NCI-H345 treated with DMSO at 0.1 percent for 48 hours (cell line): ENCODE results near the gene KIRREL1.

Experiments
- DNase-seq: peaks from one replicate; lab custom pipeline; 2025; ENCODE audit not compliant: unreplicated experiment; lab: John Stamatoyannopoulos, UW

KIRREL1 gene

DNA sequence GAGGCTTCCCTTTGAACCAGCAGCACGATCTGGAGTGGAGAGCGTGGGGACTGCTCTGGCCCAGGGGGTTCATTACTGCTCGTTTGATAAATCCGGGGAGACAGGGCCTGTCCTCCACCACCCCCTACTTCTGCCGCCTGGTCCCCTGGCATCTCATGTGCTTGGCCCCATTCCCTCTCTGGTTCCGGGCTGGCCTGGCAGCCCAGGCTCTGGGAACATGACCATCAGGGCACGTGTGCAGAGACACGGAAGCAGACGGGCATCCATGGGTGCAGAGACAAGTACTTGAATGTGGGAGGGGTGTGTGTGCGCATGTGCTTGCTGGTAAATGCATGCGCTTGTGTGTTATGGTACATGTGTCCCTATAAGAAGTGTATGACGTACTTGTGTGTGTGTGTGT is 75.5 kb downstream of the KIRREL1 start:
- DNase-seq: no peak

DNA sequence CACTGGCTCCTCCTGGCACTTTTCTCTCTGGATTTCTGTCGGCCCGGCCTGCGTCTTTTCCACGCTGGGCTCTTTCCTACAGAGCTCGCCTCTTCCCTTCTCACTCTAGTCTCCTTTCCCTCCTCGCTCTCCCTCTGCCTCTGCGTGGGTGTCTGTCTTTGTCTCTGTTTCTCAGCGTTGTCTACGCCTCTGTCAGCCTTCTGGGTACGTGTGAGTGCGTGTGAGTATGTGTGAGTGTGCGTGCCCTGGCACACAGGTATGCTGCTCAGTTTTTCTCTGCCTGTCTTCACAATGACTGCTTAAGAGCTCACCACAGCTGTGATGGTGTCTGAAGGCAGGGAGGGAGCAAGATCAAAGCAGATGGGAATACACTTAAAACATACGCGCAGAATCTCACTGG is 77.7 kb downstream of the KIRREL1 start:
- DNase-seq: no peak

DNA sequence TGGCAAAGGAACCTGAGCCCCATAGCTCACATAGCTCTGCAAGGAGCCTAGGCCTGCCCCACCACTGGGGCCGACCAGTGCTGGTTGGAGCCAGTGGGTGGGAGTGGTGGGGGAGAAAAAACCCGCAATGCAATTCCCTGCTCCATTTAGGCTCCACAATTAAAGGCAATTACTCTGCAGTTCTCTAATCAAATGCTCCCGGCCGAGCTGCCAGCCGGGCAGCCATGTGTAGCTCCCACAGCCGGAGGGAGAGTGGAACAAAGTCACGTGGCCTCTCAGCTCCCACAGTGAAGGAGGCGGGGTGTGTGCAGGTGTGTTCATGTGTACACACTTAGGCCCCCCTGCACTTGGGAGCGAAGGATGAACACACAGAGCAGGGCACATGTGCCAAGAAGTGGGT is 81.6 kb downstream of the KIRREL1 start:
- no peak for DNase-seq

DNA sequence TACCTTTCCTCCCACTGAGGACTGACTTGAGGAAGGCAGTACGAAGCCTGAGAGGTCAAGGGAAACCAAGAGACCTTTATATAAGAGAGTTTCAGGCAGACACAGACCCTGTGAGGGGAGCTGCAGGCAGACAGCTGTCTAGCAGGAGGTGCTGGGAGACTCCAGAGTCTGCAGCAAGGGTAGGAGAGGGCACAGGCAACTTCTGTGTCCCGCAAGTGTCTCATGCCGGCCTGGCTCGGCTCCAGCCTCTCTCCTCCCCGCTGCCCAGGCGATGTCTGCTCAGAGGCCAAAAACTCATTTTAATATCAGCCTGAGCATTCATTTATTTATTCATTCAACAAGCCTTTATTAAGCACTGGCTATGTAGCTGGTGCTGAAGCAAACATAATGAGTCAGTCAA is 83.0 kb downstream of the KIRREL1 start:
- DNase-seq: no peak

DNA sequence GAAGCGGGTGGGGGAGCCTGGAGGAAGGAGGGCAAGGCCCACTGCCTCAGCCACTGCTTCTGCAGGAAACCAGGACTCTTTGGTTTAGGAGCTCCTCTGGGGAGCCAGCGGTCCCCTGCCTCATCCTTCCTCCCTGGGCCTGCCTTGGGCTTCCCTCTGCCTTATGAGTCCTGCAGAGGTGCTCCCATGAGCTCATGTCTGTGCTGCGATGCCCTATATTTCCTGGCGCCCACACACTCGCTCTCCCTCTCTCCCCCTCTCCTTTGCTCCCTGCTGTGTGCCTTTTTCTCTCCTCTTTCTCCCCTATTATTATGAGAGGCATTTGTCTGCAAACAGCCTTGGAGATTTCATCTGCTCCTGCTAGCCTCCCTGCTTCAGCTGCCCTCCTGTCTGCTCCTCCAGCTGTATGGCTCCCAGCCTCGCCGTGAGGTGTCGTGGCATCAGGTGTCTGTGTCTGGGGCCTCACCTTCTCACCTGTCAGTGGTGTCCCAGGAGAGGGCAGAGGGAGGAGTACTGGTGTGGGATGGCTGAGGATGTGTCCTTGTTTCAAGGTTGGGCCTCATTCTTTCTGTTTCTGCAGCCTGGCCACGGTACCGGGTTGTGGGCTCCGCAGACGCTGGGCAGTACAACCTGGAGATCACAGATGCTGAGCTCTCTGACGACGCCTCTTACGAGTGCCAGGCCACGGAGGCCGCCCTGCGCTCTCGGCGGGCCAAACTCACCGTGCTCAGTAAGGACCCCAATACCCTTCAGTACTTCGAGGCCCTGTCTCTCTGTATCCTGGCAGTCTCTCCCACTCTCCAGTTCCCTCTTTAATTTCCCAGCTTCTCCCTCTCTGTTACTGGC is 84.2 kb downstream of the KIRREL1 start:
- DNase-seq: no peak

DNA sequence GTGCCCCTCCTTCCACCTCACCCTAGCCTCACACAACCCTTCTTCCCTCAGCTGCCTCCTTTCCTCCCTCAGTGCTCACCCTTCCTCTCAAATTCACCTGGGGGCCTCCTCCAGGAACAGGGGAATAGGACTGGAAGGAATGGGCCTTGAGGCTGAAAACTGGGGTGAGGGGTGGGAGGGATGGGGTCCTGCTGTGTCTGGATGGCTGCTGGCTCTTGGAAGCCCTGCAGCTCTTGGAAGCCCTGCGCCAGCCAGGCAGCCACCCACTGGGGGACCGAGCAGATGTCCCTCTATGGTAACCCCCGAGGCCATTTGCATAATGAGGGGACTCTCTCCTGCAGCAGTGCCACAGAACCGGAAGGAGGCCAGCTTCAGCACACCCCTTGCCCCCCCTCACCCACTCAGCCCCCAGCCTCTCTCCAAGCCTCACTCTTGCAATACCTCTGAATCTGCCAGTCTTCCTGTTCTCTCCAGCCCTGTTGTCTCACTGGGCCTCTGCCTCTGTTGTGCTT is 85.2 kb downstream of the KIRREL1 start:
- DNase-seq: no peak

DNA sequence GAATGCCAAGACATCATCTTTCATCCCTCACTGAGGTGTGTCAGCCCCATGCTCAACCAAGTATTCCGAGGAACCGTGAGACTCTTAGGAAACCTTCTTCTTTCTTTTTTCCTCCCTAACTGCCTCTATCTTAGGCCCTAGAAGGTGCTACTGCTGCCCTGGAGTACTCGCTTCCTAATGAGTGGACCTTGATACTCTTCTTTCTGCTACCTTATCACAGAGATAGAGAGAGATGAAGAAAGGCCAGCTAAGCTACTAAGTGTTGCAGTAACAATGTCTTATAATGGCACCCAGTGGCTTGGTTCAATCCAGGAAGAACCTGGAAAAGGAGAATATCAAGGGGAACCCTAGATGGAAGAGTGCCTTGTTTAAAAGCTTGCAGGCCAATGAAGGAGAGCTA is 86.6 kb downstream of the KIRREL1 start:
- no peak for DNase-seq

DNA sequence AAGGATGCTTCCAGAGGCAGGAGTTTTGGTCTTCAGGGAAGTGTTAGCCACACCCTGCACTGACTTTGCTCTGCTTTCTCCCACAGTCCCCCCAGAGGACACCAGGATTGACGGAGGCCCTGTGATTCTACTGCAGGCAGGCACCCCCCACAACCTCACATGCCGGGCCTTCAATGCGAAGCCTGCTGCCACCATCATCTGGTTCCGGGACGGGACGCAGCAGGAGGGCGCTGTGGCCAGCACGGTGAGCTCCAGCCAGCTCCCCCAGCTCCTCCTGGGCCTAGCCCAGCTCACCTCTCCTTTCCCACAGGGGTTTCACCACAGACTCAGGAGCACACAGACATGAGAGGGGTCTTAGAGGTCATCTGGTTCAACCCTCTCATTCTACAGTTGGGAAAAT is 90.9 kb downstream of the KIRREL1 start:
- DNase-seq: no peak

DNA sequence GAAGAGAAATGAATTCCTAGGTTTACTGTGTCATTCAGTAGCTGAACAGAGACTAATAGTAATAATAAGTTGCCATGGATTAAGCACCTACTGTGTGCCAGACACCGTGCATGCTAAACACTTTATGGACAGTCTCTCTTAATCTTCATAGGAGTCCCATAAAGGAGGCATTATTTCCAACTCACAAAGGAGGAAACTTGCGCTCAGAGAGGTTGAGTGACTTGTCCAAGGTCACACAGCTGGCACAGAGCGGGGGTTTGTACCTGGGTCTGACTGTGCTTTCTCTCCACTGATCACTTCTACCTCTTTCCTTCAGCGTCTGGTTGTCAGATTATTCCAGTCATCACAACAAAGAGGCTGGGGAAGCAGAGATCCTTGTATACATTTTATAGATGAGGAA is 91.3 kb downstream of the KIRREL1 start:
- DNase-seq: no peak

DNA sequence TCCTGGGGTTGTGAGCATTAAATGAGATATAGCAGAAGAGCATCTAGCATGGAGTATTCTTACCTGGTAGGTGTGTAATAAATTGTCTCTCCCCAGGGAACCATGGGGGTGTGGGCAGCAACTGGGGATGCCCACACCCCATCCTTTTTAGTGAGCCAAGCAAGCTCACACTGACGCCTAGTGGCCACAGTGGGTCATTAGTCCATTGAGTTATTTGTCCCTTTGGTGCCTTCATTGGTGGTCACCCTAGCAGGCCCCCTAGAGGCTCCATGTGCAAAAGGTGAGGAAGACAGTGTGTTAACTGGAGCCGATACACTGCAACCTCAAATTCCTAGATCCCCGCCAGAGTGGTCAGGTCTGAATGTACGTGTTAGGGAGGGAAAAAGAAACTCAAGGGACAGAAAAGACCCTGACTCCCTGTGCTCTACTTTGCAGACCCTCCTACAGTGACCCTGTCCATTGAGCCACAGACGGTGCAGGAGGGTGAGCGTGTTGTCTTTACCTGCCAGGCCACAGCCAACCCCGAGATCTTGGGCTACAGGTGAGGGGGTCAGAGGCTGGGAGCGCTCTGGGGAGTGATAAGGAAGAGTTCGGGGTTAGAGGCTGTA is 94.0 kb downstream of the KIRREL1 start:
- DNase-seq: no peak

DNA sequence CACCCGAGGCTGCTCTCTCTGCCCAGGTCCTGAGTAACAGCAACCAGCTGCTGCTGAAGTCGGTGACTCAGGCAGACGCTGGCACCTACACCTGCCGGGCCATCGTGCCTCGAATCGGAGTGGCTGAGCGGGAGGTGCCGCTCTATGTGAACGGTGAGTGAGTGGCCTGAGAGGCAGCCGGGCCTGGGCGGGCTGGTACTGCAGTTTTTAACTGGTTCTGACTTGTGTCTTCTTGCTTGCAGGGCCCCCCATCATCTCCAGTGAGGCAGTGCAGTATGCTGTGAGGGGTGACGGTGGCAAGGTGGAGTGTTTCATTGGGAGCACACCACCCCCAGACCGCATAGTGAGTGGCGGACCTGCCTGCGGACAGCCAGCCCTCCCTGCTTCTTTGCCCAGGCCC is 96.0 kb downstream of the KIRREL1 start:
- no peak for DNase-seq

DNA sequence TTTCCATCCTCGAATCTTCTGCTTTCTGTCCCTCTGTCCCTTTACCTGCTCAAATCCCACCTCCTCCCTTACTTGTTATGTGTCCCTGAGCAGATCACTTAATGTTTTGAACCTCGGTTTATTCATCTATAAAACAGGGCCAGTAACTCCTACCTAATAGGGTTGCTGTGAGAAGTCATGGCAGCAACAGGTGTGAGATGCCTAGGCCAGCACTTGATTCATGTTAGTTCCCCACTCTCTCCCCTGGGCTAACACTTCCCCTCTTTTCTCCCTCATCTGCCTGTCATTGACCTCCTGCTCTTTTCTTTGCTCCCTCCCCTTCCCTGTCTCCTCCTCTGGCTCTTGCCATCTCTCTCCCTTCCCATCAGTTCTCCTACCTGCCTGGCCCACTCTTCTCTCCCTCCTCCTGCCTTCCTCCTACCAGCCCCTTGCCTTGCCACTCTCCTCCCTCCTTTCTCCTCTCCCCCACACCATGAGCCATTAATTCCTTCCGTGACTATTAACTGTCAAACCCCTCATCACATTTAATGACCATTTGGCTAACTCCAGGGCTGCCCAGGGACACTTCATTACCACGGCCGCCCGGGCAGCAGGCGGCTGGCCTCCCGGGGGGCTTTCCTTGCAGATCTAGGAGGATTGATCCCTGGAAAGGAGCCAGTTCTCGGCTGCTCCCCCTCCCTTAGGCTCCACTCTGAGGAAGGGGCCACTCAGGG is 96.6 kb downstream of the KIRREL1 start:
- no peak for DNase-seq

DNA sequence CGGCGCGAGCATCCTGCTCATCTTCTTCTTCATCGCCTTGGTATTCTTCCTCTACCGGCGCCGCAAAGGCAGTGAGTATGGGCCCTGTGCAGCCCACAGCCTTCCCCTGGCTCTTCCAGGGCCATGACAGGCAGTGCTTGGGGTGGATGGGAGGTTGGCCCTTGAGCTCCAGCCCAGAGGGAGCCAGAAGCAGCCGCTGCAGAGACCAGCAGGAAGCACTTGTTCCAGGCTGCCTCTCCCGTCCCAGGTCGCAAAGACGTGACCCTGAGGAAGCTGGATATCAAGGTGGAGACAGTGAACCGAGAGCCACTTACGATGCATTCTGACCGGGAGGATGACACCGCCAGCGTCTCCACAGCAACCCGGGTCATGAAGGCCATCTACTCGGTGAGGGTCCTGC is 99.9 kb downstream of the KIRREL1 start:
- DNase-seq: no peak

DNA sequence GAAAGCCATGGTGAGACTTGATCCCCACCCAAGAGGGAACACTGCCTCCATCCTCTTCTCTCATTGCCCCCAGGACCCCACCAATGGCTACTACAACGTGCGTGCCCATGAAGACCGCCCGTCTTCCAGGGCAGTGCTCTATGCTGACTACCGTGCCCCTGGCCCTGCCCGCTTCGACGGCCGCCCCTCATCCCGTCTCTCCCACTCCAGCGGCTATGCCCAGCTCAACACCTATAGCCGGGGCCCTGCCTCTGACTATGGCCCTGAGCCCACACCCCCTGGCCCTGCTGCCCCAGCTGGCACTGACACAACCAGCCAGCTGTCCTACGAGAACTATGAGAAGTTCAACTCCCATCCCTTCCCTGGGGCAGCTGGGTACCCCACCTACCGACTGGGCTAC is 101.1 kb downstream of the KIRREL1 start:
- no peak for DNase-seq

DNA sequence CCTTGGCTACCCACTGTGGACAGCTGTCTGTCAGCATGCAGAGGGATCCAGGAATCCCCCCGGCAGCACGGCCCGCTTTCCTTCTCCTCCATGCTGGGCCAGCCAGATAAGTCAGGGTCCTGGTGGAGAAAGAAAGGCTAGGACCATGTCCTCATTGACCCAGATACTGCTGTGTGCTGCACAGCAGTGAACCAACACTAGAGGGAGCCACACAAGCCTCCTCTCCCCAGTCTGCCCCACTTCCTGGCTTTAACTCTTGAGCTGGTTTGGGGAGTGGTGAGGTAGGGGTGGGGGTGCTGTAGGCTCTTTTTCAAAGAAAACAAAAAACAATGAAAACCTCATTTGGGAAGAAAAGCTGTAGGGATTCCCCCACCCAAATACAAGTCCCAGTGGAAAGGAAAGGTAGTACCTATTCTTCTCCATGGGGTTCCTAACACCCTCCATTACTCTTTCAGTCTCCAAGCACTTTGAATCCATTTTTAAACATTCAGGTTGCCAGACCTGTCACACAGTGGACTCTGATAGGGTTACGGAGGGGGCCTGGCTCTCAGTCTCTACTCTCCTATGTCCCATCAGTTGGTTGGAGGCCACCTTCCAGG is 102.4 kb downstream of the KIRREL1 start:
- DNase-seq: no peak

DNA sequence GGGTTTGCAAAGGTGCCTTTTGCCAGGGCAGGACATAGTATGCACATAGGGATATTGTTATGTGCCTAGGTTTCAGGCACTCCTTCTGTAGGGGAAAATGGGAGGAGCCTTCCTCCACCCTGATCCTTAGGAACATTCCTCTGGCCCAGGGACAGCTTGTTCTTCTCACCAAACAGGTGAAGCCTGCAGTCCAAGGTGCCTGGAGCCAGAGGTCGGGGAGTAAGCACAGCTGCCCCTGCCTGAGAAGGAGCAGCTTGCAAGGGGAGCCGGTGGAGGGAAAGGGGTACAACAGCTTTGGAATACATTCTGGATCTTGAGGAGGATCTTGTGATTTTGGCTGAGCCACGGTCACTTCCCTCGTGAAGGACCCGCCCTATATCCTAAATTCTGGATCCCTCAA is 104.8 kb downstream of the KIRREL1 start:
- DNase-seq: no peak

DNA sequence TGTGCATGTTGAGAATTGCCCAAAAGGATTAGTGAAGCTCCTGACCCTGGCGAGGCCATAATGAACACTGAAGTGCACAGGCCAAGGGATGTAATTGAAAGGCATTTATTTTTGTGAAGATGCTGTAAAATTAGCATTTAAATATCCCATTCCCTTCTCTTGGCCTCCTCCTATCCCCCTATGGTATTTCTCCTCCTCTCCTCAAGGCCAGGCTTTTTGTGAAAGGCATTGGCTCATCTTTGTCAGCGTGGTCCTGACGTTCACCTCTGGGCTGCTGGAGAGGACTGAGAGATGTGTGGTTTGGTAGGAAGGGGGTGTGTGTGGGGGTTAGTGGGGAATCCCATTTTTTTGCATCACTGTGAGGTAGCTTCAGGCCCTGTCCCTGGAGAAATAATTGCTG is 105.7 kb downstream of the KIRREL1 start:
- DNase-seq: no peak

DNA sequence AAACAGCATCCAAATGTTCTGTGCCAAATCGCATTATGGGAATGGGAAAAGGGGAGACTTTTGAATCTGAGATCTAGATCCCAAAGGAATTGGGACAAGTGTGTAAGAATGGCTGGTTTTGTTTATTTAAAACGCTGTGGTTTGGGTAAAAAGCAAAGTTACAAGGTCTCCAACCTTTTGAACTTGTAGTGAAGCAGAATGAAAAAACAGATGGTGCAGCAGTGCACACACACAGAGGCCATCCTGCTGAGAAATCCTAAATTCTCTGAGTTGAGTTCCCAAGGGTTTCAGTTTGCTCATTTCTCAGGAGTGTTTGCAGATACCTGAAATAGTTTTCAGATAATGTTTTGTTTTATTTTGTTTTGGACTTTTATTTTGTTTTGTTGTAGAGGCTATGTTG is 107.1 kb downstream of the KIRREL1 start:
- no peak for DNase-seq

DNA sequence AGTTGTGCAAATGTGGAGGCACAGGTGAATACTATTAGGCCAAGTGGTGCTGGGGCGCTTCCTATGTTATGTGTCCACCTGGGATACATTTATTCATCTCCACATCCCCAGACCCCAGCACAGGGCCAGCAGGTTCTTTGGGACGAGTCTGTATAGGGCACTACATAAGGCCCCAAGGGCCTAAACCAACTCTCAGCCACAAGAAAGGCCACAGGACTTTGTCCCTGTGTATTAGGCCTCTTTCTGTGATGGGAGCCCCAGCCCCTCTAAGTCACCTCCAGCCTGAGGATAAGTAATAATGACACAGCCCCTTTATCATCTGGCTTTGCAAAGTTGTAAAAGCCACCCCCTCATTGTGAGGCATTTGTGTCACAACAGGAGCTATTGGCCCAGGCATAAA is 108.0 kb downstream of the KIRREL1 start:
- no peak for DNase-seq

DNA sequence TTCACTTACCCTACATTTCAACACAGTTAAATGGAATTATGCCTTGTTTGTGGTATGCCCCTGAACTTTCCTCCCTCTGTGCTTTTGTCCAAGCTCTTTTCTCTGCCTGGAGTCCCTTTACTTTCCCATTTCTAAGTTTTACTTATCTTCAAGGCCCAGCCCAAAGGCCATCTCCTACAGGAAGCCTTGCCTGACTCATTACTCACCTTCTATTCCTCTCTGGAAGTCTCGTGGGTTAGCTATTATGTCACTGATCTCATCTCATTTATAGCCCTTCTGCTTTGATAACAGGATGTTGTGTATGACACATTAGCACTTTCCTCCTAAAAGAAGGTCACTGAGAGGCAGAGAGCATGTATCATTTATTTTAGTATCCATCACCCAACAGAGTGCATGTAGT is 108.5 kb downstream of the KIRREL1 start:
- no peak for DNase-seq

DNA sequence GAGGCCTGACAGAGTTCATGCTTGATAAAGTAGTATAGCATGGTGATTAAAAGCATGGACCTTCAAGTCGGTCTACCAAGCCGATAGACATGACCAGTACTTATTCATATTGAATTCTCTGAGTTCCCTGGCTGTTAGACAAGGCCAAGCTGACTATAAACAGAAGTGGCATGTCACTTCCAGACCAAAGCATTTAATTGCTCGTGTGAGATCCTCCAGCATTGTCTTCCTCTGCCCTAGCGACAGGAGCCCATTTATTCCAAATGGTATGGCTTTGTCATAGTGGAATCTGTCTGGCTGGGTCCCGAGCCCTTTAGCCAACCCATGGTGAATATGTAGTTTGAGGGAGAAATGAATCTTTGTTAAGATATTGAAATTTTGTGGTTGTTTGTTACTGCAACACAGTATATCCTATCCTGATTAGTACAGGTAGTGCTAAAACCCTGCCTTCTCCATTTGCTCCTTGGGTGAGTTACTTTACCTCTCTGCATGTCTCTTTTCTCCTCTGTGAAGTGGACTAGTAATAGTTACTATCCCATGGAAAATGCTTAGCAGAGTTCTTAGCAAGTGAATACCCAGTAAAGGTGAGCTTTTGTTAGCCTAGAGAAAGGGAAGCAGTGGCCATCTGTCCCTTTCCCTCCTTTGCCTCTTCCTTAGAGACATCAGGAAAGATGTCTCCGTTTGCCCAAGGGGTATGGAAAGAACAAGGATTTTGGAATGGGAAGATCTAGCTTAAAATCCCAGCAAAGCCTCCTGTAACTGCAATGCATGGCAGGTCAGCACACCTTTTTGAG is 109.6 kb downstream of the KIRREL1 start:
- no peak for DNase-seq
